ENCODE measurements around the gene PNPO. TPM values are rescaled to one million over a fixed set of nuclear protein-coding genes. Genes with fewer than 3 reads are reported as not detected.

The PNPO gene
- total and polyA plus RNA-seq, 2 of the 8 experiments (the other 6 are each of a cell fraction or from before 2014, with no cell fraction given) = 7.0 to 8.1 TPM

DNA sequence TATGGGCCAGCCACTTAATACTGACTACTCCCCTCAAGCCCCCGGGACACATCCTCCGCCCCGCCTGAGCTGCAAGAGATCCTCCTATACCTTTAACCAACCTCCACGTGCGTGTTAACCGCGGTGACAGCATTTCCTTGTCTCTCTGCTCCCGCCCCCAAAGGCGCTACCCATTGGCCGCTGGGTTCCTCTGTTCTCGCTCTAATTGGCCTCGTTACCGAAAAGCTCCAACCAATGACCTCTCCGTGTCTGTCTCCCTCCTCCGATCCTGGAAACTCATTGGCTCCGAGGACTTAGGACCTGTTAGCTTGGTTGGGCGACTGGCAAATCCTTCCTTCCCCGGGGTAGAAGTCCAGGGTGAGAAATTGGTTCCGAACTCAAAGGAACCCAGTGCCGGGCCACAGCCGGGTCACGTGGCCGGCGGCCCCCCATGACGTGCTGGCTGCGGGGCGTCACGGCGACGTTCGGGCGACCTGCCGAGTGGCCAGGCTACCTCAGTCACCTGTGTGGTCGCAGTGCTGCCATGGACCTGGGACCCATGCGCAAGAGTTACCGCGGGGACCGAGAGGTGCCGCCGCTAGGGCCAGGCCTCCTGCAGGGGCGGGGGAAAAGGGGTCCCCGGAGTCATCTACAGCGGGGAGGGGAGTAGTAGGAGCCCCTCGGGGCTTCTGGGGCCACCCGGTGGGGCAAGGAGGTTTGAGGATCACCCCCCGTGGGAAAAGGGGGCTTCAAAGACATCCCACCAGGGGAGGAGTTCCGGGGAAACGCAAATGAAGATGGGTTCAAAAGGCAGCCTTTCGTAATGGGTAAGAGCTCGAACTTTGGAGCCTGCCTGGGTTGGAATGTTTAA is at the start of gene PNPO (continued):
- TF ChIP-seq, protein P1, sequence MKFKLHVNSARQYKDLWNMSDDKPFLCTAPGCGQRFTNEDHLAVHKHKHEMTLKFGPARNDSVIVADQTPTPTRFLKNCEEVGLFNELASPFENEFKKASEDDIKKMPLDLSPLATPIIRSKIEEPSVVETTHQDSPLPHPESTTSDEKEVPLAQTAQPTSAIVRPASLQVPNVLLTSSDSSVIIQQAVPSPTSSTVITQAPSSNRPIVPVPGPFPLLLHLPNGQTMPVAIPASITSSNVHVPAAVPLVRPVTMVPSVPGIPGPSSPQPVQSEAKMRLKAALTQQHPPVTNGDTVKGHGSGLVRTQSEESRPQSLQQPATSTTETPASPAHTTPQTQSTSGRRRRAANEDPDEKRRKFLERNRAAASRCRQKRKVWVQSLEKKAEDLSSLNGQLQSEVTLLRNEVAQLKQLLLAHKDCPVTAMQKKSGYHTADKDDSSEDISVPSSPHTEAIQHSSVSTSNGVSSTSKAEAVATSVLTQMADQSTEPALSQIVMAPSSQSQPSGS (IDR thresholded peaks at IDR 0.05; ENCODE audit: low read length) = no peak
- TF ChIP-seq CHD2 (IDR thresholded peaks at IDR 0.05; ENCODE audit: low read length) = peak; percentile 82
- TF ChIP-seq KDM4A (IDR thresholded peaks at IDR 0.05; ENCODE audit: low read depth, low read length, severe bottlenecking) = peak; percentile 83
- TF ChIP-seq CREB1 (IDR thresholded peaks at IDR 0.05) = no peak
- no peak for TF ChIP-seq CEBPB (IDR thresholded peaks at IDR 0.05; ENCODE audit: low read depth, low read length)
- no peak for TF ChIP-seq BCL11A (IDR thresholded peaks at IDR 0.05; ENCODE audit: low read depth in 2 of 2, low read length in 2 of 2)
- TF ChIP-seq TBP (IDR thresholded peaks at IDR 0.05; ENCODE audit: low read depth, low read length) = 0 out of 2 replicates have a peak, but pooled peaks have one; percentile 14
- TF ChIP-seq FOSL1 (IDR thresholded peaks at IDR 0.05; ENCODE audit: insufficient read depth, low read depth, low read length) = no peak
- TF ChIP-seq, protein P2, sequence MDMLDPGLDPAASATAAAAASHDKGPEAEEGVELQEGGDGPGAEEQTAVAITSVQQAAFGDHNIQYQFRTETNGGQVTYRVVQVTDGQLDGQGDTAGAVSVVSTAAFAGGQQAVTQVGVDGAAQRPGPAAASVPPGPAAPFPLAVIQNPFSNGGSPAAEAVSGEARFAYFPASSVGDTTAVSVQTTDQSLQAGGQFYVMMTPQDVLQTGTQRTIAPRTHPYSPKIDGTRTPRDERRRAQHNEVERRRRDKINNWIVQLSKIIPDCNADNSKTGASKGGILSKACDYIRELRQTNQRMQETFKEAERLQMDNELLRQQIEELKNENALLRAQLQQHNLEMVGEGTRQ (IDR thresholded peaks at IDR 0.05; ENCODE audit: low read length) = peak; percentile 63; the same call in 1 of the 2 replicates
- no peak for TF ChIP-seq SP4 (IDR thresholded peaks at IDR 0.05; ENCODE audit: low read length)
- TF ChIP-seq KDM1A (IDR thresholded peaks at IDR 0.05; ENCODE audit: borderline replicate concordance, low read length) = no peak
- no peak for TF ChIP-seq GTF2F1 (IDR thresholded peaks at IDR 0.05; ENCODE audit: borderline replicate concordance, low read depth, low read length)
- no peak for TF ChIP-seq ZNF274 (IDR thresholded peaks at IDR 0.05; ENCODE audit: borderline replicate concordance, extremely low read depth, low read length)
- 0 out of 2 replicates have a peak, but pooled peaks have one; percentile 20 for TF ChIP-seq TAF1 (IDR thresholded peaks at IDR 0.05; ENCODE audit: low read depth, low read length)
- TF ChIP-seq HDAC2 (IDR thresholded peaks at IDR 0.05; ENCODE audit: borderline replicate concordance in 1 of 2, low read depth in 2 of 2, low read length in 2 of 2) = no peak
- TF ChIP-seq RNF2 (IDR thresholded peaks at IDR 0.05; ENCODE audit: borderline replicate concordance, low read depth, low read length, missing control alignments, poor library complexity, severe bottlenecking) = no peak
- no peak for TF ChIP-seq EP300 (IDR thresholded peaks at IDR 0.05; ENCODE audit: borderline replicate concordance in 1 of 2, low read depth in 2 of 2, low read length in 2 of 2)
- TF ChIP-seq JUN (IDR thresholded peaks at IDR 0.05; ENCODE audit: low read depth, low read length) = no peak
- TF ChIP-seq, protein P3, sequence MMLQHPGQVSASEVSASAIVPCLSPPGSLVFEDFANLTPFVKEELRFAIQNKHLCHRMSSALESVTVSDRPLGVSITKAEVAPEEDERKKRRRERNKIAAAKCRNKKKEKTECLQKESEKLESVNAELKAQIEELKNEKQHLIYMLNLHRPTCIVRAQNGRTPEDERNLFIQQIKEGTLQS (IDR thresholded peaks at IDR 0.05; ENCODE audit: insufficient read depth, low read depth, low read length) = no peak
- no peak for TF ChIP-seq TCF12 (IDR thresholded peaks at IDR 0.05; ENCODE audit: low read depth, low read length)

Measured in H1 (cell line).